ENCODE results near the gene MEP1A.
"Not testable (repeated sequence)": the region's sequence is repeated elsewhere in the genome, so short reads cannot be mapped to it uniquely, and the experiment has no call there.

The MEP1A gene

DNA sequence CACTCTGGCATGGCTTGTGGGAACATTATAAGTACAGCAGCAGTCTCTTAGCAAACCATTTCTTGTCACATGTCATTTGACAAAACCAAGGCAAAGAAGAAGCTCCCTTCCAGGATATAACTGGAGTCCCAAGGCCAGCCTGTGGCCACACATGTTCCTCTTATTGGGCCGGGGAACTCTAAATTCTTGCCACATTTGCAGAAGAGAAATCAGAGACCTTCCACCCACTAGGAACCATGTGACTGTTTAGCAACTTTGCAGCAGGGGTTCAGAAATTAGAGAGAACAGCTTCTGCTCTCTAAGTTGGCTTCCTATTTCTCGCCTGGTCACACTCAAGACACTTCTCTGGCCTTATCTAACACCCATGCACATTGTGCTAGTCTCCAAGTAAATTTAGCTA is 20.4 kb upstream of the MEP1A start:
- H3K27ac ChIP-seq = no peak overlapping the region
- H3K4me3 ChIP-seq (ENCODE audit: low read depth, low read length) = no peak overlapping the region
- no peak for TF ChIP-seq CTCF (IDR thresholded peaks at IDR 0.05; ENCODE audit: low read depth, low read length, missing control alignments)
- in situ Hi-C loops (cut with HindIII; ENCODE audit: low pct_ligation_motif_present, low sequenced_read_pairs) = no loop called here
- no peak for DNase-seq
- no peaks in the 10 kb centered on the region for H3K27me3 ChIP-seq (replicated peaks)
- H3K36me3 ChIP-seq (replicated peaks) = no peaks in the 10 kb centered on the region

DNA sequence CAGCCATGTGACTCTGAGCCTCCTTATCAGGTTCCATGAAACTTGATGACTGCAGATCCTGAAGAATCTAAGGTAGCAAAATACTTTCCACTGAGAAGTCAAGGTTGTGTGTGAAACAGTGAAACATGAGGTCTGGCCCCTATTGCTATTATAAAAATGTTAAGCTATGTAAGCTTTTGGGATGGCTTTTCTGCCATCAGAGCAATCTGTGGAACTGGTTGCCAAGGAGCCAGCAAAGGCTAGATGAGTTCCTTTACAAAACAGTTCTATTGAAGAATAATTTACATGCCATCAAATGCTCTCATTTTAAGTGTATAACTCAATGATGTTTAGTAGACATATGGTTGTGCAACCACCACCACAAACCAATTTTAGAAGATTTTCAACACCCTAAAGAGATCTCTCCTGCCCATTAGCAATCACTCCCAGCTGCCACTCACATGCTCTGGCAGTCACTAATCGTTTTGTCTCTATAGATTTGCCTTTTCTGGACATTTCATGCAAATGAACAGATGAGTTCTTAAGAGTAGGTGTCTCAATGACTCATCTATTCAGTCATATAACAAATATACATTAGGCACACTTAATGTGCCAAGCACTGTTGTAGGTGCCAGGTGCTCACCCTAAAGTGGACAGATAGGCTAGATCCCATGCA is 19.9 kb upstream of the MEP1A start:
- in situ Hi-C loops (cut with HindIII; ENCODE audit: low pct_ligation_motif_present, low sequenced_read_pairs) = no loop called here
- DNase-seq = no peak
- no peak overlapping the region for H3K4me3 ChIP-seq (ENCODE audit: low read depth, low read length)
- H3K27me3 ChIP-seq (replicated peaks) = no peaks in the 10 kb centered on the region
- no peak for TF ChIP-seq CTCF (IDR thresholded peaks at IDR 0.05; ENCODE audit: low read depth, low read length, missing control alignments)
- H3K27ac ChIP-seq = no peak overlapping the region
- no peaks in the 10 kb centered on the region for H3K36me3 ChIP-seq (replicated peaks)

- H3K27me3 ChIP-seq (replicated peaks); DNase-seq; H3K36me3 ChIP-seq (replicated peaks); H3K4me3 ChIP-seq (ENCODE audit: low read depth, low read length); H3K27ac ChIP-seq; in situ Hi-C loops (cut with HindIII; ENCODE audit: low pct_ligation_motif_present, low sequenced_read_pairs): not testable (repeated sequence)
Measured at GRCh38 chr6:46774736-46775135, 18.5 kb upstream of the MEP1A start.

DNA sequence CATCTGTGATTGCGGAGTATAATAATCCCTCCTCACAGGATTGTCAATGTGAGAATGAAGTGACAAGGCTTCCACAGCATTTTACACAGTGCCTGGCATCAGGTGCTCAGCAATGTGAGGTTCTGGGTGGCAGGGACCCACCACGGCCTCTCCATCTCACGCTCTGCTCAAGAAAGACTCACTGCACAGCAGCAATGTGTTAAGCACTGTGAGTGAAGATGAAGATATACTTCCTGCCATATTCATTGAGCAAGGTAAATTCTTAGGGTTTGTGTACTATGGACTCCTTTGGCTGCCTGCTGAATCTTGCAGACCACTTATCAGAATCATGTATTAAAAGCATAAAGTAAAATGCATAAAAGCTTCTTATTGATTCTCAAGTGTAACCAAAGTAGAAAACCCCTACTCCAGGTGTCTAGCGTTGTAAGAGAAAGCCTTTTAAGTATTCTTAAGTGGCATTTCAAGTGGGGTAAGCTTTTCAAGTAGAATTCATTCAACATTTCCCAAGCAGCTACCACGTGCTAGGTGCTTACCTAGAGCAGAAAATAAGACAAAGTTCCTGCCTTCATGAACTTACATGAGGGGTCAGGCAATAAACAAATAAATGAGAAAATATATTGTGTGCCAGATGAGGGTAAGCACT is 17.0 kb upstream of the MEP1A start:
- TF ChIP-seq CTCF (IDR thresholded peaks at IDR 0.05; ENCODE audit: low read depth, low read length, missing control alignments) = no peak
- in situ Hi-C loops (cut with HindIII; ENCODE audit: low pct_ligation_motif_present, low sequenced_read_pairs) = no loop called here
- no peak for DNase-seq

GRCh38 chr6:46777476-46778346 is 15.5 kb upstream of the MEP1A start:
- no peak for DNase-seq
- Histone ChIP-seq H3K36me3 (replicated peaks) (no peaks in the 10 kb centered on the region), H3K4me3 (ENCODE audit: low read depth, low read length) (no peak overlapping the region), H3K27me3 (replicated peaks) (no peaks in the 10 kb centered on the region), H3K27ac (no peak overlapping the region)
- in situ Hi-C loops (cut with HindIII; ENCODE audit: low pct_ligation_motif_present, low sequenced_read_pairs) = no loop called here
- no peak for TF ChIP-seq CTCF (IDR thresholded peaks at IDR 0.05; ENCODE audit: low read depth, low read length, missing control alignments)

More for the DNA sequence above, 17.0 kb upstream of the MEP1A start:
- Histone ChIP-seq H3K36me3 (replicated peaks) (no peaks in the 10 kb centered on the region), H3K27ac (no peak overlapping the region), H3K4me3 (ENCODE audit: low read depth, low read length) (no peak overlapping the region), H3K27me3 (replicated peaks) (no peaks in the 10 kb centered on the region)
